Kidney tubule cell (primary cell): ENCODE results near the gene FBXL19.

Experiments
- DNase-seq: peaks from one replicate; pipeline ENCODE4 v3.0.0-alpha.2; 2018; ENCODE audit warnings: low spot score

Gene FBXL19

GRCh38 chr16:30894540-30895368 lies 28.6 kb upstream of the FBXL19 start:
- DNase-seq: no peak

- DNase-seq: no peak
These were observed 27.6 kb upstream of the FBXL19 start for GRCh38 chr16:30895627-30896260.

- peak; percentile 82 for DNase-seq
These were observed 27.0 kb upstream of the FBXL19 start, which contains the start of gene CTF1 for GRCh38 chr16:30896261-30896888. Gene CTF1 (plus strand): TSS chr16:30896614. CDS start chr16:30896644, 30 bp downstream.

- DNase-seq: peak; percentile 89
These were observed 26.3 kb upstream of the FBXL19 start for GRCh38 chr16:30896889-30897733.

GRCh38 chr16:30899794-30900193 lies 23.6 kb upstream of the FBXL19 start:
- no peak for DNase-seq

GRCh38 chr16:30900588-30900987 lies 22.8 kb upstream of the FBXL19 start:
- no peak for DNase-seq

- DNase-seq: no peak
These were observed 22.0 kb upstream of the FBXL19 start for GRCh38 chr16:30901201-30902028.

- DNase-seq: peak; percentile 76
These were observed 21.1 kb upstream of the FBXL19 start for GRCh38 chr16:30902029-30902972.

GRCh38 chr16:30903002-30903401 lies 20.4 kb upstream of the FBXL19 start:
- DNase-seq: no peak

- peak; percentile 35 for DNase-seq
These were observed 19.8 kb upstream of the FBXL19 start for GRCh38 chr16:30903596-30903995.

- no peak for DNase-seq
These were observed 19.1 kb upstream of the FBXL19 start for GRCh38 chr16:30904114-30904780.

GRCh38 chr16:30907064-30907463 lies 16.3 kb upstream of the FBXL19 start:
- no peak for DNase-seq

GRCh38 chr16:30910427-30911029 lies 12.8 kb upstream of the FBXL19 start:
- DNase-seq: no peak

GRCh38 chr16:30912794-30913412 lies 10.5 kb upstream of the FBXL19 start:
- DNase-seq: no peak

- DNase-seq: no peak
These were observed 8.5 kb upstream of the FBXL19 start for GRCh38 chr16:30914830-30915229.

- no peak for DNase-seq
These were observed 4.8 kb upstream of the FBXL19 start for GRCh38 chr16:30918614-30919013.

GRCh38 chr16:30920891-30921290 lies 2.5 kb upstream of the FBXL19 start:
- DNase-seq: no peak

GRCh38 chr16:30921459-30921747 lies 2.0 kb upstream of the FBXL19 start:
- no peak for DNase-seq
